Dendritic cell treated with granulocyte-macrophage colony-stimulating factor and Interleukin-4, amounts not matched to agents 40 ng/mL and 50 ng/mL, for 4 days (primary cell): Measurements from ENCODE around the gene DYSF.
A peak's percentile ranks its signal among the peaks of the same experiment; 100 is the strongest.

Experiments
- H3K27ac Mint-ChIP-seq: one replicate; pipeline ENCODE4 v1.8.0; 2022; ENCODE audit warnings: mild to moderate bottlenecking, mixed read lengths
- H3K27me3 Mint-ChIP-seq: one replicate; pipeline ENCODE4 v1.8.0; 2022; ENCODE audit warnings: mild to moderate bottlenecking, mixed read lengths
- H3K36me3 Mint-ChIP-seq: one replicate; pipeline ENCODE4 v1.8.0; 2022; ENCODE audit warnings: low read depth, mixed read lengths
- H3K4me1 Mint-ChIP-seq: one replicate; pipeline ENCODE4 v1.8.0; 2022; ENCODE audit warnings: low read depth, mixed read lengths
- H3K4me3 Mint-ChIP-seq: one replicate; pipeline ENCODE4 v1.8.0; 2022; ENCODE audit warnings: mild to moderate bottlenecking, moderate library complexity, mixed read lengths
- H3K9me3 Mint-ChIP-seq: one replicate; pipeline ENCODE4 v1.8.0; 2022; ENCODE audit warnings: mixed read lengths
- intact Hi-C: fragments of 100-400 bp; cut with micrococcal nuclease; formaldehyde crosslinking; loops from one replicate; pipeline ENCODE4 v1.15.0; 2022

Gene DYSF

DNA sequence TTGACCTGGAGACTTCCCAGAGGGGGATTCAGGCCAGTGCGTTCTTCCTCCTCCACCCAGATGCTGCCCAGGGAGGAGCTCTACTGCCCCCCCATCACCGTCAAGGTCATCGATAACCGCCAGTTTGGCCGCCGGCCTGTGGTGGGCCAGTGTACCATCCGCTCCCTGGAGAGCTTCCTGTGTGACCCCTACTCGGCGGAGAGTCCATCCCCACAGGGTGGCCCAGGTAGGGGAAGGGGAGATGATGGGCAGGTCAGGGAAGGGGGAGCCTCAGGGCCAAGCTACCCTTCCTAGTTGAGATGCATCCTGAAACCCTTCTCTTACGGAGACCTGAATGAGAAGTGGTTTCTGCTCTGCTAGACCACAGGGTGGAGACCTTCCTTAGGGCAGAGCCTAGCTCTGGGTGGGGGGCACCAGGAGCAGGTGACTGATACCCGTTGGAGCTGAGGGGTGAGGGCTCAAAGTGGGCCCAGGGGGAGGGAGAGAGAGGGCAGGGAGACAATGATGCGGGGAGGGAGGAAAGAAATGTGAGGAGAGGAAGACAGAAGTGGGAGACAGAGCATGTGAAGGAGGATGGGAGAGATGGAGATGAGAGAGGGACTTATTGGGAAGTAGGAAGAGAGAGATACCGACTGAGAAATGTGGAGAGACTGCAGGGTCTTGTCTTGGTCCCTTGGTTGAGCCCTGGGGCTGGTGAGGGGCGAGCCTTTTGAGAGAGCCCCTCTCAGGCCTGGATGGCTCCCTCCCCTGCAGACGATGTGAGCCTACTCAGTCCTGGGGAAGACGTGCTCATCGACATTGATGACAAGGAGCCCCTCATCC, 159.4 kb downstream of the DYSF start:
- Mint-ChIP-seq H3K27me3 (no peaks in the 10 kb centered on the region), H3K9me3 (no peaks in the 10 kb centered on the region), H3K4me1 (no peaks in the 10 kb centered on the region), H3K4me3 (no peak overlapping the region), H3K36me3 (peaks cover 9% of the 10 kb centered on the region), H3K27ac (no peak overlapping the region)
- intact Hi-C loops = no loop called here

GRCh38 chr2:71613403-71613952, 160.1 kb downstream of the DYSF start:
- Mint-ChIP-seq H3K27me3 (no peaks in the 10 kb centered on the region), H3K9me3 (no peaks in the 10 kb centered on the region), H3K36me3 (peaks cover 2% of the 10 kb centered on the region), H3K4me3 (no peak overlapping the region), H3K27ac (no peak overlapping the region), H3K4me1 (no peaks in the 10 kb centered on the region)
- intact Hi-C loops = no loop called here

DNA sequence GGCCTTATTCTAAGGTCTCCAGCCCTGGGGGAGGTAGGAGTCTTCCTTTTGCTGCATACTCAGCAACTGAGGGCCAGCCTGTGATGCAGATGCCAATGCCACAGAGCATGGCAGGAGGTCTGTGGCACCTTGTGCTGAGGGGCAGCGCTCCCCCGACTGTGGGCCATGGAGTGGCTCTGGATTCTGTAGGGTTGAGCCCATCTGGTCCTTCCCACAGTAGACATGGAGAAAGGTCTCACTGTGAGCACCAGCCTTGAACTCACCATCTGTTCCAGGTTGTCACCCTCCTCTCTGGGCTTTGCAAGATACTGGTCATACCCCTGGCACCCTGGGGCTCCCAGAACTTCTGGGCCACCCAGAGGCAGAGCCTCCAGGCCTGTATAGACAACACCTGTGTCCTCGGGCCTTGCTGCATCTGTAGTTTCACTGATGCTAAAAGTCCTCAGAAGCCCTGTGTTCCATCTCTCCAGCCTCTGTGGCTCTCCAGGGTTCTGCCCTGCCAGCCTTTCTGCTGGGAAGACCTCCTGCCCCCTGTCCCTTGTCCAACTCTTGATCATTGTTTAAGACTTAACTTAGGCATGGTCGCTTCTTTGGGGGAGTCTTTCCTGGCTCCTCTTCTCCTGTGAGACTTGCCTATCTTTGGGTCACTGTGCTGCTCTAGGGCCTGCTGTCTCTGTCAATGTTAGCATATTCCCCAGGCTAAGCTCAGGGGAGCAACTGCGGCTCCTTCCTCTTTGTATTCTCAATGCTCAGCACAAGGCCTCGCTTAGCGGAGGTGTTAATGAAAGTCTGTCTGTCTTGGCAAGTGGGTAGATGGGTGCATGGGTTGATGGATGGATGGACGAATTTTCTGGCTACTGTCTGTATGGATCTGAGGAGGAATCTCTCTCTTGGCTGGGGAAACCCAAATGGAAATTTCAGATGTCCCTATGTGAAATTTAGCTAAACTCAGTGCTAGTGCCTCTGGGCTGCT, 160.9 kb downstream of the DYSF start:
- Mint-ChIP-seq H3K4me1 (no peaks in the 10 kb centered on the region), H3K36me3 (no peaks in the 10 kb centered on the region), H3K9me3 (no peaks in the 10 kb centered on the region), H3K27ac (no peak overlapping the region), H3K4me3 (no peak overlapping the region), H3K27me3 (no peaks in the 10 kb centered on the region)
- intact Hi-C loops = no loop called here

- Mint-ChIP-seq H3K36me3 (peaks cover 1% of the 10 kb centered on the region), H3K4me3 (no peak overlapping the region), H3K4me1 (no peaks in the 10 kb centered on the region), H3K9me3 (no peaks in the 10 kb centered on the region), H3K27ac (no peak overlapping the region), H3K27me3 (no peaks in the 10 kb centered on the region)
- intact Hi-C loops = no loop called here
These were observed 161.8 kb downstream of the DYSF start for GRCh38 chr2:71614976-71615766.

- H3K4me1 Mint-ChIP-seq = no peaks in the 10 kb centered on the region
- no peaks in the 10 kb centered on the region for H3K9me3 Mint-ChIP-seq
- H3K27ac Mint-ChIP-seq = no peak overlapping the region
- peaks cover 10% of the 10 kb centered on the region for H3K36me3 Mint-ChIP-seq
- no peak overlapping the region for H3K4me3 Mint-ChIP-seq
- no peaks in the 10 kb centered on the region for H3K27me3 Mint-ChIP-seq
- intact Hi-C loops = no loop called here
These were observed 162.7 kb downstream of the DYSF start for GRCh38 chr2:71615767-71616730.

- no peak overlapping the region for H3K27ac Mint-ChIP-seq
- H3K36me3 Mint-ChIP-seq = peaks cover 13% of the 10 kb centered on the region
- H3K27me3 Mint-ChIP-seq = no peaks in the 10 kb centered on the region
- no peaks in the 10 kb centered on the region for H3K9me3 Mint-ChIP-seq
- no peak overlapping the region for H3K4me3 Mint-ChIP-seq
- H3K4me1 Mint-ChIP-seq = no peaks in the 10 kb centered on the region
- intact Hi-C loops = no loop called here
These were observed 163.9 kb downstream of the DYSF start for GRCh38 chr2:71617266-71617665.

GRCh38 chr2:71618327-71619113, 165.2 kb downstream of the DYSF start:
- no peak overlapping the region for H3K4me3 Mint-ChIP-seq
- H3K36me3 Mint-ChIP-seq = peaks cover 13% of the 10 kb centered on the region
- intact Hi-C loops = no loop called here
- H3K27me3 Mint-ChIP-seq = no peaks in the 10 kb centered on the region
- no peaks in the 10 kb centered on the region for H3K4me1 Mint-ChIP-seq
- H3K9me3 Mint-ChIP-seq = no peaks in the 10 kb centered on the region
- H3K27ac Mint-ChIP-seq = no peak overlapping the region

GRCh38 chr2:71619230-71619741, 165.9 kb downstream of the DYSF start:
- Mint-ChIP-seq H3K9me3 (no peaks in the 10 kb centered on the region), H3K4me1 (no peaks in the 10 kb centered on the region), H3K27me3 (no peaks in the 10 kb centered on the region), H3K4me3 (no peak overlapping the region), H3K27ac (no peak overlapping the region), H3K36me3 (peaks cover 13% of the 10 kb centered on the region)
- intact Hi-C loops = no loop called here

DNA sequence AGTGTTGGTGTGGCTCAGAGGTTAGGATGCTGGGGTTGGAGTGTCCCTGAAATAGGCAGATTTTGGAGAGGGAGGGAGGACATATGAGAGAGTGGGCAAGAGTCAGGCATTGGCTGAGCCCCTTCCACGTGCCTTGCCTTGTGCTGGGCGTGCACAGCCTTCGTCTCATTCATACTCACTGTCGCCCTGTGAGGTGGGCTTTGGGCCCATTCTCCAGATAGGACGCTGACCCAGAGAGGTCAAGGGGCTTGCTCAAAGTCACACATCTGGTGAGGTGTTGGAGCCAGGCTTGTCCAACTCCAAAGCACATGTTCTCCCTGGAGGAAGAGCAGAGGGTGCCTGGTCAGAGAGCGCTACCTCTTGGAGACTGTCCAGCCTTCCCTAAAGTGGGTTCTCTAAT, 166.8 kb downstream of the DYSF start:
- Mint-ChIP-seq H3K4me3 (no peak overlapping the region), H3K27me3 (no peaks in the 10 kb centered on the region), H3K4me1 (no peaks in the 10 kb centered on the region), H3K9me3 (no peaks in the 10 kb centered on the region), H3K27ac (no peak overlapping the region), H3K36me3 (peaks cover 13% of the 10 kb centered on the region)
- intact Hi-C loops = no loop called here

- no peak overlapping the region for H3K4me3 Mint-ChIP-seq
- intact Hi-C loops = no loop called here
- peaks cover 13% of the 10 kb centered on the region for H3K36me3 Mint-ChIP-seq
- no peaks in the 10 kb centered on the region for H3K4me1 Mint-ChIP-seq
- H3K27me3 Mint-ChIP-seq = no peaks in the 10 kb centered on the region
- H3K9me3 Mint-ChIP-seq = no peaks in the 10 kb centered on the region
- H3K27ac Mint-ChIP-seq = no peak overlapping the region
These were observed 167.5 kb downstream of the DYSF start for GRCh38 chr2:71620851-71621251.

- peaks cover 36% of the 10 kb centered on the region for H3K4me1 Mint-ChIP-seq
- no peak overlapping the region for H3K4me3 Mint-ChIP-seq
- peak overlapping the region; percentile 91 for H3K27ac Mint-ChIP-seq
- H3K27me3 Mint-ChIP-seq = no peaks in the 10 kb centered on the region
- H3K36me3 Mint-ChIP-seq = peaks cover 23% of the 10 kb centered on the region
- H3K9me3 Mint-ChIP-seq = peaks cover 12% of the 10 kb centered on the region
- intact Hi-C loops = no loop called here
These were observed 175.9 kb downstream of the DYSF start for GRCh38 chr2:71629273-71629672.
